Mononuclear cell (primary cell): ENCODE measurements around the gene RPGR. TPM values are rescaled to one million over a fixed set of nuclear protein-coding genes. Genes with fewer than 3 reads are reported as not detected.

ENCODE experiments used
- H3K27me3 ChIP-seq: 2 replicates; pipeline ENCODE4 v1.6.0; 2011; ENCODE audit warnings: low read length, control low read depth; ENCODE audit not compliant: insufficient read depth
- H3K4me1 ChIP-seq: 2 replicates; pipeline ENCODE4 v1.5.1; 2011; ENCODE audit warnings: mild to moderate bottlenecking, low read length, control low read depth; ENCODE audit not compliant: insufficient read depth
- H3K4me3 ChIP-seq: 2 replicates; pipeline ENCODE4 v1.5.1; 2011; ENCODE audit warnings: mild to moderate bottlenecking, low read length, moderate library complexity
- H3K9me3 ChIP-seq: 2 replicates; pipeline ENCODE4 v1.5.1; 2011; ENCODE audit warnings: low read depth, mild to moderate bottlenecking, control low read depth, low read length
- total RNA-seq: library from RNA; depleted of rRNA; stranded (reverse); fragments of >200 nt; gene quantifications from one replicate; pipeline ENCODE4 v1.2.3, GENCODE V29; 2012

Gene RPGR, protein sequence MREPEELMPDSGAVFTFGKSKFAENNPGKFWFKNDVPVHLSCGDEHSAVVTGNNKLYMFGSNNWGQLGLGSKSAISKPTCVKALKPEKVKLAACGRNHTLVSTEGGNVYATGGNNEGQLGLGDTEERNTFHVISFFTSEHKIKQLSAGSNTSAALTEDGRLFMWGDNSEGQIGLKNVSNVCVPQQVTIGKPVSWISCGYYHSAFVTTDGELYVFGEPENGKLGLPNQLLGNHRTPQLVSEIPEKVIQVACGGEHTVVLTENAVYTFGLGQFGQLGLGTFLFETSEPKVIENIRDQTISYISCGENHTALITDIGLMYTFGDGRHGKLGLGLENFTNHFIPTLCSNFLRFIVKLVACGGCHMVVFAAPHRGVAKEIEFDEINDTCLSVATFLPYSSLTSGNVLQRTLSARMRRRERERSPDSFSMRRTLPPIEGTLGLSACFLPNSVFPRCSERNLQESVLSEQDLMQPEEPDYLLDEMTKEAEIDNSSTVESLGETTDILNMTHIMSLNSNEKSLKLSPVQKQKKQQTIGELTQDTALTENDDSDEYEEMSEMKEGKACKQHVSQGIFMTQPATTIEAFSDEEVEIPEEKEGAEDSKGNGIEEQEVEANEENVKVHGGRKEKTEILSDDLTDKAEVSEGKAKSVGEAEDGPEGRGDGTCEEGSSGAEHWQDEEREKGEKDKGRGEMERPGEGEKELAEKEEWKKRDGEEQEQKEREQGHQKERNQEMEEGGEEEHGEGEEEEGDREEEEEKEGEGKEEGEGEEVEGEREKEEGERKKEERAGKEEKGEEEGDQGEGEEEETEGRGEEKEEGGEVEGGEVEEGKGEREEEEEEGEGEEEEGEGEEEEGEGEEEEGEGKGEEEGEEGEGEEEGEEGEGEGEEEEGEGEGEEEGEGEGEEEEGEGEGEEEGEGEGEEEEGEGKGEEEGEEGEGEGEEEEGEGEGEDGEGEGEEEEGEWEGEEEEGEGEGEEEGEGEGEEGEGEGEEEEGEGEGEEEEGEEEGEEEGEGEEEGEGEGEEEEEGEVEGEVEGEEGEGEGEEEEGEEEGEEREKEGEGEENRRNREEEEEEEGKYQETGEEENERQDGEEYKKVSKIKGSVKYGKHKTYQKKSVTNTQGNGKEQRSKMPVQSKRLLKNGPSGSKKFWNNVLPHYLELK
- total RNA-seq, result 19.6 TPM

DNA sequence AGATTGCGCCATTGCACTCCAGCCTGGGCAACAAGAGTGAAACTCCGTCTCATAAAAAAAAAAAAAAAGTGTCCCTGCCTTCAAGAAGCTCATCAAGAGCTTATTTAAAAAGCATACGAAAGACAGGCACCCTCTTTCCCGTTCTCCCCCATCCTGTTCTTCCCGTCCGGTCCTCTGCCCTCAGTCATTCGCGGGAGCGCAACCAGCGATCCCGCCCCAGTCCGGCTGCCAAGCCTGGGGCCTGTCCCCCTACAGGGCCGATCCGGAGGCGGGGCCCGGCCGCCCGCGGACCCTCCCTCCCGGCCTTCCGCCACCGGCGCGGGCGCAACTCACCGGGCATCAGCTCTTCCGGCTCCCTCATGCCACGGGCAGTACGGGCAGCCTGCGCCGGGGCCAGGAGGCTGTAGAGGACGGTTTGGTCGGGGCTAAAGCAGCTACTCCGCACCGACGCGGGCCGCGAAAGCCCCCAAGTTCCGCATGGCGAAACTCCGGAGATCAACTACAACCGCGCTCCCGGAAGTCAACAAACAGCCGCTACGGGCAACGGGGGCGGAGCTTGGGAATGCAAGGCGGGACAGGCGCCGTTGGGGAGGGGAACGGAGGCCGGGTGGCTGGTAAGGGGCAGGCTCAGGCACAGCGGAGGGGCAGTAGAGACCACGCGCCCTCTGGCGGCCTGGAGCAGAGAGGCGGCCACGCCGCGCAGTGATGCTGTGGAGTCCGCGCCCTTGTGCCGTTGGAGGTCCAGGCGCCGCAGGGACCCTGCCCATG, at the start of gene RPGR:
TSS of gene RPGR (minus strand) at position 503 of the 768 bp plus-strand sequence. CDS start at position 361, 142 bp downstream.
- peak within 1 kb of the TSS; percentile 72 for H3K4me3 ChIP-seq
- no peaks in the 10 kb centered on the region for H3K9me3 ChIP-seq
- no peaks in the 10 kb centered on the region for H3K27me3 ChIP-seq
- H3K4me1 ChIP-seq, result peaks cover 8% of the 10 kb centered on the region

DNA sequence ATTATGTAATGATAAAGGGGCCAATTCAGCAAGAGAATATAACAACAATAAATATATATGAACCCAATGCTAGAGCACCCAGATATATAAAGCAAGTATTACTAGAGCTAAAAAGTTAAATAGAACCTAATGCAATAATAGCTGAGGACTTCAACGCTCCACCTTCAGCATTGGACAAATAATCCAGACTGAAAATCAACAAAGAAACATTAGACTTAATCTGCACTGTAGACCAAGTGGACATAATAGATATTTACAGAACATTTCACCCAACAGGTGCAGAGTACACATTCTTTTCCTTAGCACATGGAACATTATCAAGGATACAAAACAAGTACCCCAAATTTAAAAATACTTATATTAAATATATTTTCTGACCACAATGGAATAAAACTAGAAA, 49.4 kb upstream of the RPGR start:
- Histone ChIP-seq H3K9me3 (no peaks in the 10 kb centered on the region), H3K4me1 (no peaks in the 10 kb centered on the region), H3K4me3 (no peak overlapping the region), H3K27me3 (no peaks in the 10 kb centered on the region)

DNA sequence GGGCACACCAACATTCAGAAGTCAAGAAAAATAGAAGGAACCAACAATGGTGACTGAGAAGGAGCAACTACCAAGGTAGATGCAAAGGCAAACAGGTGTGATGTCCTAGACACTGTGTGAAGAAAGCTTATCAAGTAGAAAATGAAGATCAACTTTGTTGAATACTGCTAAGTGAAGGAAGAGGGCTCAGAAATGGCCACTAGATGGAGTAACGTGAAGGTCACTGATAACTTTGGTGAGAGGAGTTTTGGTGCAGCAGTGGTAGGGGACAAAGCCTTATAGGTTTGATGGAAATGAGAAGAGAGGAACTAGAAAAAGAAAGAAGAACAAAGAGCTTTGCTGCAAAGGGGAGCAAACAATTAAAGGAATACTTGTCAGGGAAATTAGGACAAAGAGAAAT, 48.6 kb upstream of the RPGR start:
- Histone ChIP-seq H3K9me3 (no peaks in the 10 kb centered on the region), H3K4me3 (no peak overlapping the region), H3K4me1 (no peaks in the 10 kb centered on the region), H3K27me3 (no peaks in the 10 kb centered on the region)

DNA sequence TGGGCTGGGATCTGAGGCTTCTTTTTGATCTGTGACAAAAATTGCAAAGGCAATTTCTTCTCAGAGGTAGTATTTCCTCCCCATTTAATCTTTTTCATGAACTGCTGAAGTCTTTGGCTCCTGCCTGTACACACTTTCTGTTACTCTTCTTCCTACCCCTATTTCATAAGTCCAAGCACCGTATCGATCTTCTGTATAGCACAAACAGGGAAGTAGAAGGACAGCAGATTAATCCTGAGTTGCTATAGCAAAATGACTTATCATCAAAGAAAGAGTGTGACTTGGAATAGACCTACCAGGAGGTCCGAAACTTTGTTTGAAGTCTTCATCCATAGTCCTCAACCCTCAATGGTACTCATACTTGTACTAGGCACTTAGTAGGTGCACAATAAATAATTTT, 47.1 kb upstream of the RPGR start:
- Histone ChIP-seq H3K9me3 (no peaks in the 10 kb centered on the region), H3K4me3 (no peak overlapping the region), H3K27me3 (no peaks in the 10 kb centered on the region), H3K4me1 (no peaks in the 10 kb centered on the region)

DNA sequence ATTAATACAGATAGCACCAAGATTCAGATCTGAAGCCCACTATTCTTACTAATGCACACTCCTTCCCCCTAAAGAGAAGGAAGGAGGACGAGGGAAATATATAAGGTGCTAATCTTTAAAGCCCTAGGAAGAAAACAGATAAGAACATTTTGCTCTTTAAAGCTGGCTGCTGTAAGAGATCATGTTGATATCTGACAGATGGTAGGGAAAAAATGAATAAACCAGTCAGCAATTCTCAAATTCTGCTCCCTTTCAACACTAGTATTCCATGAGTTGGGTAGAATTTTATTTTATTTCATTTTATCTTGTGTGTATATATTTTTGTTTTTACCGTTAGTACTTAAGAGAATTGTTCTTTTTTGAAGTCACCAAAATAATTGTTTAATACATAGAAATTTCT, 44.3 kb upstream of the RPGR start:
- Histone ChIP-seq H3K4me1 (no peaks in the 10 kb centered on the region), H3K27me3 (no peaks in the 10 kb centered on the region), H3K4me3 (no peak overlapping the region), H3K9me3 (no peaks in the 10 kb centered on the region)

DNA sequence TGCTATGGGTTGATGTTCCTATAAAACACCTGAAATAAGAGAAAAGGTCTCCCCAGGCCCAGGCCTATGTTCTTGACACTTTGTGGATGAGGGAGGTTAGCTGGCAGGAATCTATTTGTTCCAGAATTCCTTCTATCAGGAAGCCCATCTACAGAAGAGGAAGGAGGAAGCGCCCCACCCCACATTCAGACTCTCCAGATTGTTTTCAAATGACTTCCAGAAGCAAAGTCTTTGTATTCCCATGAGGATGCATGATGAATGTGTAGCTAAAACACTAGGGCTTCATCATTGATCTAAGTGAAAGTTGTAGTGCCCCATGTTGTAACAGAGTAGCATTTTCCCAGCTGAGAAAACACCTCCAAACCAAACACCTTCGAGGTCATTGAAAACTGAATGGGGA, 41.5 kb upstream of the RPGR start:
- Histone ChIP-seq H3K4me3 (no peak overlapping the region), H3K27me3 (no peaks in the 10 kb centered on the region), H3K9me3 (no peaks in the 10 kb centered on the region), H3K4me1 (no peaks in the 10 kb centered on the region)

DNA sequence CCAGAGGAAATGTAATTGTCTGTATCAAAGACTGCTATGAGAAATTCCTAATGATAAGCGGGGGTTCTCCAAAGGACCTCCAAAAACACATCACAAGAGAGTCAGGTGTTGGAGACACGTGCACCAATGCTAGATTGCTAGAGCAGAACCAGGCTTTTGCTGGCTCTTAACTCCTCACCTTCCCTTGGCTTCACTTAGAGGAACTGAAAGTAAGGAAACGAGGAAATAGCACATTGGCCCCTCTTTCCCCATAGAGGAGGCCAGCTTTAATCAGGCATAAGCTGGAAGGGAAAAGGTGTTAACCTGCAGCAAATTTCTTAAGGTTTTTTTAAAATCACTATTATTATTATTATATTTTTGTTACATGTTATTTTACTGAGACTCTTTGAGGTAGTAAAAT, 38.6 kb upstream of the RPGR start:
- H3K27me3 ChIP-seq, result no peaks in the 10 kb centered on the region
- H3K4me3 ChIP-seq, result no peak overlapping the region
- H3K9me3 ChIP-seq, result no peaks in the 10 kb centered on the region
- H3K4me1 ChIP-seq, result peaks cover 6% of the 10 kb centered on the region

DNA sequence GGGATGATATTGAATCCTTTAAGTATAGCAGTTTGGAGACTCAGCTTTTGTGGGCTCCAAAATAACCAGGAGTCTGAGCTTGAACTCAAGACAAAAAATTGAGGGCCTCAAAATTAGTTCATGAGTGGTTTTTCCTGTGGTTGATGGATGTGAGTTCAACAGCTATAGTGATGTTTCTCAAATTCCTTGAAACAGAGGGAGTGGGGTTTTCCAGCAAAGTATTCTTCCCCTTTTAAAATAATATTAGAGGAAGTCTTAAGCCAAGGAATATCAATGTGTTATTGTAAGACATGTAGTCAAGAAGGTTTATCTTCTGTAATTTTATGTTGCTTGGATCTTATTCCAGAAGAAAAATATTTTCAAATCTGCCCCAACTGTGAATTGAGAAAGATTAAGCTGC, 35.7 kb upstream of the RPGR start:
- Histone ChIP-seq H3K4me1 (peaks cover 6% of the 10 kb centered on the region), H3K4me3 (no peak overlapping the region), H3K27me3 (no peaks in the 10 kb centered on the region), H3K9me3 (no peaks in the 10 kb centered on the region)

DNA sequence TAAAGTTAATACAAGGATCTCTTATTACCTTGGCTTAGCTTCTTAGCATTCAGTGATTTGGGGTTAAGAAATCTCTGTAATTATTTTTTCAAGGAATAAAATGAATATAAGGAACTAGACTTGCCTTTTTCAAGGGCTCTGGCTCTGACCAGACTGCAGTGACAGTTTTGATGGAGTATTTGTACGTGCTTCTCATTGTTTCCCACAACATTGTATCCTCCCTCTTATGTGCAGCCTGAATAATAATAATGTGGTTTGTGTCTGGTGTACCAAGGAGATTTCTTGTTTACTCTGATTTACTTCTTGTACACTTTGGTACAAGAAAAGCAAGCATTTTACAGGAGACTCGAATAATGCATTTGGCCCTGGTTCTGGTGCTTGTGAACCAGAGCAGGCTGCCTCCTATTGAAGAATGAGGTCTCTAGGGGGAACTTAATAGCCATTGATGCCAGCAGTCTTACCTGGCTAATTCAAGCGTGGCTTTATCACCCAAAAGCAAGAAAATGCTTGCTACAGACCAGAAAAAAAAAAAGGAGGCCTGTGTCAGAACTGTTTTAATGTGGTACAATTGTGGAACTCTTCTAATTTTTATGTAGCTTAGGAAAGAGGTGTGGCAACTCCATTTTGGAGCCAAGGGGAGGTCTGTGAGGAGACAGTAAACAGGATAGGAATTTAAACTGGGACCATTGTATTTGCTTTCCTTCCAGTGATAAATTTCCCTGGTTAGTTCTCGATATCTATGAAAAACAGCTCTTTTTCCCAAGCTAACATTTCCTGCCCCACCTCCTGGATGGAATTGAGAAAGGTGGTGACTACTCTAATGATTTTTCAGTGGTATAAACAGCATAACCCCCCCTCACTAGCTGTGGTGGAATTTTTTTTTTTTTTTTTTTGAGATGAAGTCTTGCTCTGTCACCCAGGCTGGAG, 30.7 kb upstream of the RPGR start:
- peaks cover 5% of the 10 kb centered on the region for H3K4me1 ChIP-seq
- no peak overlapping the region for H3K4me3 ChIP-seq
- no peaks in the 10 kb centered on the region for H3K9me3 ChIP-seq
- H3K27me3 ChIP-seq, result no peaks in the 10 kb centered on the region

DNA sequence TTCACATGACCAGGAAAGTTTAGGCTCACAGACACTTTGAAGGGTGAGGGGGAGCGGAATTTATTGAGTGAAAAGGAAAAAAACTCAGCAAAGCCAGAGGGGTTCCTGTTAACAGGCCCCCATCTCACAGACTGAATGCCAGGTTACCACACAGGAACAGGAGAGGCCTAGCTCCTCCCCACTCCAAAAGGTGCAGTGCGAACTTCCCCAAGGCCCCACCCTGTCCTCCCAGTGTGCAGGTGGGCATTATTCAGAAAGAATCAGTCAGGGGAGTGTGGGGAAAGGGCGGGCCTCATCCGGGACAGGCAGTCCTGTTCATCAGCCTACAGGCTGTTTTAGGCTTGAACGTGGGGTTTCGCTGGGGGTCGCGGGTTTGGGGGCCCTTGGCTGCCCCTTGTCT, 29.1 kb upstream of the RPGR start:
- Histone ChIP-seq H3K4me3 (no peak overlapping the region), H3K9me3 (no peaks in the 10 kb centered on the region), H3K27me3 (no peaks in the 10 kb centered on the region), H3K4me1 (no peaks in the 10 kb centered on the region)

DNA sequence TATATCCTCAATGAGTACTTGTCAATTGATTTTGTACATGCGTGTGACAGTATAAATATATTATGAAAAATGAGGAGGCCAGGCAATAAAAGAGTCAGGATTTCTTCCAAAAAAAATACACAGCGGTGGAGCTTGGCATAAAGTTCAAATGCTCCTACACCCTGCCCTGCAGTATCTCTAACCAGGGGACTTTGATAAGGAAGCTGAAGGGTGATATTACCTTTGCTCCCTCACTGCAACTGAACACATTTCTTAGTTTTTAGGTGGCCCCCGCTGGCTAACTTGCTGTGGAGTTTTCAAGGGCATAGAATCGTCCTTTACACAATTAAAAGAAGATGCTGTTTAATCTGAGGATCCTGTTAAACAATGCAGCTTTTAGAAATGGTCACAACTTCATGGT, 25.1 kb upstream of the RPGR start, which contains the start of gene OTC:
TSS of gene OTC (plus strand) at position 243 of the 400 bp plus-strand sequence. CDS start at position 336, 93 bp downstream.
- H3K4me1 ChIP-seq, result peaks cover 6% of the 10 kb centered on the region
- no peaks in the 10 kb centered on the region for H3K27me3 ChIP-seq
- H3K9me3 ChIP-seq, result no peaks in the 10 kb centered on the region
- H3K4me3 ChIP-seq, result no peak within 1 kb of the TSS

DNA sequence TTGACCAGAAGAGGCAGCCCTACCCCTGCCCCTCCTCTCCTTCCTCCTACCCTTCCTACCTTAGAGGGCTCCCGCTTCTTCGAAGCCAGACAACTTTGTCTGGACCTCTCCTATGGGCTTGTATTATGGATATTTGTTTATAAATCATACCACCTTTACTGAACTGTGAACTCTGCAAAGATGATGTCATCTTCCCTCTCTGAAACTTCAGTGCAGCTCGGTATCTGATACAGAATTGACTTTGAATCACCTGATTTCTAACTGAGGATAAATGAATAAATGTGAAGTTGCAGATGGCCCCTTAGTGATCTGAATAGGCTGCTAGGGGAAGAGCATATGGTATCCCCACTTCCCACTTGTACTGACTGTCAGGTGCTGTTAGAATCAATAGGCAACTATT, 24.0 kb upstream of the RPGR start:
- Histone ChIP-seq H3K9me3 (no peaks in the 10 kb centered on the region), H3K4me1 (peaks cover 8% of the 10 kb centered on the region), H3K4me3 (no peak overlapping the region), H3K27me3 (no peaks in the 10 kb centered on the region)

DNA sequence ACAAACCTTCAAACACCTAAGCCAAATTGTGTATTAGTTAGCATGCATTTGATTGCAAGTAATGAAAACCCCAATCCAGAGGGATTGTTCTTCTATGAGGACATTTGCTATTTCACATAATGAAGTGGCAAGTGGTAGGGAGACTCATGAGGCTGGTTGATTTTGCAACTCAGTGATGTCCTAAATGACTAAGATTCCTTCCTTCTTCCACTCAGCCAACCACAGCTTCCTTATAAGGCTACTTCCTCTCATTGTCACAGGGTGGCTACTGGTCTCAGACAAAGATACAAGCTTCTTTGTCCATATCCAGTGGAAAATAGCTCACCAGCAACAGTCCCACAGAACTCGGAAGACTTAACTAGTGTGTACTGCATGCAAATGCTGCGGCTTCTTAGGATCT, 19.8 kb upstream of the RPGR start:
- Histone ChIP-seq H3K9me3 (no peaks in the 10 kb centered on the region), H3K27me3 (no peaks in the 10 kb centered on the region), H3K4me3 (no peak overlapping the region)

DNA sequence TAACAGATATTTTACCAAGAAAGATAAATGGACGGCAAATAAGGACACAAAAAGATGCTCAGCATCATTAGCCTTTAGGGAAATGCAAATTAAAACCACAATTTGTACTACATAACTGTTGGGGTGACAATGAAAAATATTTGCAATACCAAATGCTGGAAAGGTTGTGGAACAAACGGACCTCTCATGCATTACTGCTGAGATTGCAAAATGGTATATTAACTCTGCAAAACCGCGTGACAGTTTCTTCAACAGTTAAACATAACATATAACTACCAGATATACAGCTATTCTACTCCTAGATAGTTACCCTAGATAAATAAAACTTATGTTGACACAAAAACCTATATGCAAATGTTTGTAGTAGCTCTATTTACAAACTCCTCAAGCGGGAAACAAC, 18.8 kb upstream of the RPGR start:
- H3K9me3 ChIP-seq, result no peaks in the 10 kb centered on the region
- H3K4me3 ChIP-seq, result no peak overlapping the region
- H3K27me3 ChIP-seq, result no peaks in the 10 kb centered on the region
- peaks cover 8% of the 10 kb centered on the region for H3K4me1 ChIP-seq

More for the DNA sequence above, 19.8 kb upstream of the RPGR start:
- peaks cover 8% of the 10 kb centered on the region for H3K4me1 ChIP-seq
